Thyroid gland (tissue), 4 donors: Measurements from ENCODE around the gene TRIM4. TPM values are rescaled to one million over a fixed set of nuclear protein-coding genes. Genes with fewer than 3 reads are reported as not detected.
A peak's percentile ranks its signal among the peaks of the same experiment; 100 is the strongest.

Source experiments
- DNase-seq, 2 donors: peaks; one replicate each; pipeline ENCODE4 v3.0.0-alpha.2; 2019
- H3K27ac ChIP-seq, 3 donors: fragments of 200-600 bp; sonication (generic); 1 replicate in 2 of 3; 2 replicates in 1 of 3; pipeline ENCODE4 v1.5.1; 2016 to 2019; ENCODE audit warnings: mild to moderate bottlenecking in 1 of 3, moderate library complexity in 1 of 3
- H3K27me3 ChIP-seq: fragments of 200-600 bp; sonication (generic); one replicate; pipeline ENCODE4 v1.5.1; 2019
- H3K36me3 ChIP-seq, 2 donors: fragments of 200-600 bp; sonication (generic); one replicate each; pipeline ENCODE4 v1.5.1; 2016 to 2019
- H3K4me1 ChIP-seq, 2 donors: fragments of 200-600 bp; sonication (generic); one replicate each; pipeline ENCODE4 v1.5.1; 2017 to 2019
- H3K4me3 ChIP-seq, 3 donors: fragments of 200-600 bp; sonication (generic); replicated peaks in 1 of 3; 1 replicate in 2 of 3; 2 replicates in 1 of 3; pipeline ENCODE4 v1.5.1; 2016; ENCODE audit warnings: mild to moderate bottlenecking in 1 of 3
- H3K9me3 ChIP-seq: fragments of 200-600 bp; sonication (generic); one replicate; pipeline ENCODE4 v1.5.1; 2017
- POLR2A ChIP-seq, 2 donors: fragments of 450-650 bp; IDR thresholded peaks; one replicate each; pipeline ENCODE4 v1.6.1; 2017; ENCODE audit warnings: antibody characterized with exemption in 2 of 2, mild to moderate bottlenecking in 2 of 2, moderate library complexity in 1 of 2
- WGBS, 2 donors: methylation state at CpG; one replicate each; pipeline ENCODE4 v1.1.5; 2017; 5-methylcytosine and 5-hydroxymethylcytosine counted together
- intact Hi-C: fragments of 100-400 bp; cut with DNase I; formaldehyde crosslinking; loops from one replicate; pipeline ENCODE4 v1.15.1; 2023
- total RNA-seq, 4 donors: library from RNA; depleted of rRNA; stranded (reverse); fragments of >200 nt; gene quantifications; one replicate each; pipeline ENCODE4 v1.2.3, GENCODE V29; 2016
- TF ChIP-seq, protein P1 (sequence below), 6 experiments: fragments of 200-600 bp in 3 of 6; fragments of 450-650 bp in 3 of 6; sonication (generic) in 3 of 6; IDR thresholded peaks; one replicate each; pipeline ENCODE4 v1.5.1; 2016 to 2019; ENCODE audit warnings: antibody characterized with exemption in 6 of 6, mild to moderate bottlenecking in 2 of 6, inconsistent platforms in 1 of 6, moderate library complexity in 1 of 6

TRIM4 gene
- total RNA-seq, 4 donors from 2014 or later, result 39.7 to 78.1 (median 59.3) TPM

DNA sequence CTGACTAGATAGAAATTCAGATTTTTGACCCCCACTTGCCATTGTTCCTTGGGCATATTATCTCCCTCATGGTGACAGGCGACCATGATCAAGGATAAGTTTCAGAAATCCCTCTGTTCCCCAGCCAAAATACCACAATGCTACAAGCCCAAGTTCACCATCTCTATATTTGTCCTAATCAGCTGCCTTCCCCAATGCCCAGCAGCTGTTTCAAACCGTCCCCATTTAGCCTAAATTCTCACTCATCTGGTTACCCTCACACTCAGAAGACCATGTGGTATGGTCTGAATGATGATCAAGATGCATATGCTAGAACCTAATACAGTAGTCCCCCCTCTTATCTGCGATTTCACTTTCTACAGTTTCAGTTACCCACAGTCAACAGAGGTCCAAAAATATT is 11.0 kb upstream of the TRIM4 start:
- no peaks in the 10 kb centered on the region for H3K36me3 ChIP-seq
- H3K9me3 ChIP-seq, result no peaks in the 10 kb centered on the region
- 90 to 91% methylated on average over 3 of the region's 3 CpGs for WGBS, 2 donors
- peaks cover 0 to 6% of the 10 kb centered on the region in 2 donors for H3K4me1 ChIP-seq
- no peaks in the 10 kb centered on the region for H3K27me3 ChIP-seq
- DNase-seq, result no peak
- no peak overlapping the region for H3K4me3 ChIP-seq
- no peak overlapping the region for H3K27ac ChIP-seq
- TF ChIP-seq, protein P1, sequence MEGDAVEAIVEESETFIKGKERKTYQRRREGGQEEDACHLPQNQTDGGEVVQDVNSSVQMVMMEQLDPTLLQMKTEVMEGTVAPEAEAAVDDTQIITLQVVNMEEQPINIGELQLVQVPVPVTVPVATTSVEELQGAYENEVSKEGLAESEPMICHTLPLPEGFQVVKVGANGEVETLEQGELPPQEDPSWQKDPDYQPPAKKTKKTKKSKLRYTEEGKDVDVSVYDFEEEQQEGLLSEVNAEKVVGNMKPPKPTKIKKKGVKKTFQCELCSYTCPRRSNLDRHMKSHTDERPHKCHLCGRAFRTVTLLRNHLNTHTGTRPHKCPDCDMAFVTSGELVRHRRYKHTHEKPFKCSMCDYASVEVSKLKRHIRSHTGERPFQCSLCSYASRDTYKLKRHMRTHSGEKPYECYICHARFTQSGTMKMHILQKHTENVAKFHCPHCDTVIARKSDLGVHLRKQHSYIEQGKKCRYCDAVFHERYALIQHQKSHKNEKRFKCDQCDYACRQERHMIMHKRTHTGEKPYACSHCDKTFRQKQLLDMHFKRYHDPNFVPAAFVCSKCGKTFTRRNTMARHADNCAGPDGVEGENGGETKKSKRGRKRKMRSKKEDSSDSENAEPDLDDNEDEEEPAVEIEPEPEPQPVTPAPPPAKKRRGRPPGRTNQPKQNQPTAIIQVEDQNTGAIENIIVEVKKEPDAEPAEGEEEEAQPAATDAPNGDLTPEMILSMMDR (IDR thresholded peaks at IDR 0.05), result no peak
- TF ChIP-seq POLR2A (IDR thresholded peaks at IDR 0.05), result no peak
- intact Hi-C loops, result no loop called here

DNA sequence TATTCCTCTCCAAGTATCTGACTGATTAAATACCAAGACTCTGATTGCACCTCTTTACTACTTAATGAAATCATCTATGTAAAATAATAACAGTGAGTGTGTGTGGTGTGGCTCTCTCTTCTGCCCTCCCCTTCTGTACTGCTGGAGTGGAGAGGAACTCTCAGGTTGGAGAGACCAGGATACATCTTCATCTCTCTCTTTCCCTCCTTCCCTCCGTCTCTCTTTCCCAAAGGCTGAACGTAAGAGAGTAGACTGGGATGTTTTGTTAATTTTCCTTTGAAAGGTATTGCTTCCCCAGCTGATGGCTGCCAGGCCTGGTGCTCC is 10.4 kb upstream of the TRIM4 start:
- no peaks in the 10 kb centered on the region for H3K27me3 ChIP-seq
- no peaks in the 10 kb centered on the region for H3K9me3 ChIP-seq
- H3K4me3 ChIP-seq, result no peak overlapping the region
- H3K36me3 ChIP-seq, result no peaks in the 10 kb centered on the region
- 25 to 26% methylated on average over 2 of the region's 2 CpGs for WGBS, 2 donors
- TF ChIP-seq, protein P1 (IDR thresholded peaks at IDR 0.05), result no peak
- TF ChIP-seq POLR2A (IDR thresholded peaks at IDR 0.05), result no peak
- no peak overlapping the region for H3K27ac ChIP-seq
- DNase-seq, result no peak
- intact Hi-C loops, result no loop called here
- H3K4me1 ChIP-seq, result peaks cover 0 to 6% of the 10 kb centered on the region in 2 donors

DNA sequence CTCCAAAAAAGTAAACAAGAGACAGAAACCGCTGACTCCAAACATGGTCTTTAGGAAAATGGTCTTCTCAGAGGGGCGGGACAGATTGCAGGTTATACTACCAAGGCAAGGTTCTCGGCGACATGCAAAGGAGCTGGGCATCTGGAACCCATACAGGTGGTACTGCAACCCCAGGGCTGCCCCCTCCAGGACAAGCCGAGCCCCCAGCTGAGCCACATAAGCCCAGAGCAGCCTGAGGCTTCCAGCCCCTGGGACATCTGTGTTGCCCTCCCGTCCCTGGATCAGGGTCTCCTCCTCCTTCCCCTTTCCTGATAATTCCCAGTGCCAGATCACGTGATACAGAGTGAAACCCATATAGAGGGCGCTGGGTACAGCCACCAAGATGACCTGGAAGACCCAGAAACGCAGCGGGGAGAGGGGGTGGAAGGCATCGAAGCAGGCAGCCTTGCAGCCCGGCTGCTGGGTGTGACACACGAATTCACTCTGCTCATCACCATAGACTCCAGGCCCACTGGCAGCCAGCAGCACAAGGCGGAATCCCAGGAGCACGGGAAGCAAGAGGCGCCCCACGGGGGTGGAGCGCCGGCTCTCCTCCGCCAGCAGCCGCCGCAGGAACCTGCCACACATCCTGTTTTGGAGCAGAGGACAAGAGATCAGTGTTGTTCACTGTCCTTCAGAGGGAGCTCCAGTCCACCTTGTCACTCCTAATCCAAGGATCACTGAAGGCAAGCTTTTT is 9.8 kb upstream of the TRIM4 start, which contains the start of gene GJC3:
GJC3 (minus strand) TSS at position 627 of the 736 bp plus-strand sequence; CDS start at position 627, 0 bp downstream.
- Histone ChIP-seq H3K36me3 (no peaks in the 10 kb centered on the region), H3K27ac (no peak within 1 kb of the TSS), H3K4me3 (no peak within 1 kb of the TSS), H3K27me3 (no peaks in the 10 kb centered on the region), H3K9me3 (no peaks in the 10 kb centered on the region), H3K4me1 (peaks cover 0 to 6% of the 10 kb centered on the region in 2 donors)
- WGBS, 2 donors, result 25 to 28% methylated on average over 15 to 16 of the region's 22 CpGs
- intact Hi-C loops, result no loop called here
- no peak for TF ChIP-seq POLR2A (IDR thresholded peaks at IDR 0.05)
- TF ChIP-seq, protein P1 (IDR thresholded peaks at IDR 0.05), result peak in 2 of 6 experiments; percentile 20 to 34
- DNase-seq, result peak; percentile 31 to 41

DNA sequence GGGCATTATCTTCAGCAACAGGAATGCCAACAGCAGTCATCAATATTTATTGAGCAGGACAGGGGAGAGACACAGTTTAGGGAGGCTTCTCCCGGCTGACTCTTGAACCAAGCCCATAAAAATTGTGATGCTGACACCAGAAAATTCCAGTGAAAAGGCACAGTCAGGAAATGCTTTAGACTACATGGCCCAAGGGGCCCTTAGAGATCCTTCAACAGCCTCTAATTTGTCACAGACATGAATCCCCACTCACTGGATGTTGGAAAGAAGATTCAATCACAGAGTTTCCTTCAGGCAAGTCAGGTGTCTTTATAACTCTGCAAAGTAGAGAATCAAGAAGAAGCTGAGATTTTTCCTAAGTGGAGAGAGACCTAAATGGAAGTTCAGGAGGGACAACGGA is 8.9 kb upstream of the TRIM4 start:
- H3K27ac ChIP-seq, result no peak overlapping the region
- no peaks in the 10 kb centered on the region for H3K9me3 ChIP-seq
- H3K4me3 ChIP-seq, result no peak overlapping the region
- TF ChIP-seq, protein P1 (IDR thresholded peaks at IDR 0.05), result no peak
- no peak for TF ChIP-seq POLR2A (IDR thresholded peaks at IDR 0.05)
- DNase-seq, result no peak
- no peaks in the 10 kb centered on the region for H3K36me3 ChIP-seq
- peaks cover 0 to 6% of the 10 kb centered on the region in 2 donors for H3K4me1 ChIP-seq
- intact Hi-C loops, result no loop called here
- WGBS, 2 donors, result 73 to 76% methylated on average over 2 of the region's 2 CpGs
- no peaks in the 10 kb centered on the region for H3K27me3 ChIP-seq

- no peak for DNase-seq
- Histone ChIP-seq H3K27ac (no peak overlapping the region), H3K36me3 (no peaks in the 10 kb centered on the region), H3K4me3 (no peak overlapping the region), H3K9me3 (no peaks in the 10 kb centered on the region), H3K27me3 (no peaks in the 10 kb centered on the region), H3K4me1 (peaks cover 0 to 6% of the 10 kb centered on the region in 2 donors)
- TF ChIP-seq POLR2A (IDR thresholded peaks at IDR 0.05), result no peak
- TF ChIP-seq, protein P1 (IDR thresholded peaks at IDR 0.05), result no peak
- intact Hi-C loops, result no loop called here
- 69 to 75% methylated on average over 5 of the region's 5 CpGs for WGBS, 2 donors
Observed at GRCh38 chr7:99927536-99927935, 8.2 kb upstream of the TRIM4 start.
